Nephron (organoid): Measurements from ENCODE around the gene GRIN3B.

Experiments used
- H3K27ac Mint-ChIP-seq, 3 experiments: 2 replicates each; pipeline ENCODE4 v1.8.0; 2020; ENCODE audit warnings: mixed read lengths in 3 of 3, mild to moderate bottlenecking in 2 of 3, moderate library complexity in 1 of 3
- H3K27me3 Mint-ChIP-seq: 2 replicates; pipeline ENCODE4 v1.8.0; 2021; ENCODE audit warnings: low read depth, mild to moderate bottlenecking, moderate library complexity, mixed read lengths
- H3K36me3 Mint-ChIP-seq: 2 replicates; pipeline ENCODE4 v1.8.0; 2020; ENCODE audit warnings: low read depth, mixed read lengths
- H3K4me1 Mint-ChIP-seq: 2 replicates; pipeline ENCODE4 v1.8.0; 2020; ENCODE audit warnings: mixed read lengths
- H3K4me3 Mint-ChIP-seq, 3 experiments: 2 replicates each; pipeline ENCODE4 v1.8.0; 2020; ENCODE audit warnings: mild to moderate bottlenecking in 3 of 3, mixed read lengths in 3 of 3, moderate library complexity in 2 of 3
- H3K9me3 Mint-ChIP-seq: 2 replicates; pipeline ENCODE4 v1.8.0; 2020; ENCODE audit warnings: mixed read lengths
- CTCF ChIP-seq, 3 experiments: fragments of 200-600 bp; sonication (generic); IDR thresholded peaks; one replicate each; pipeline ENCODE4 v1.5.0; 2021; ENCODE audit warnings: antibody characterized with exemption in 3 of 3; ENCODE audit not compliant: unreplicated experiment in 3 of 3

GRIN3B gene

DNA sequence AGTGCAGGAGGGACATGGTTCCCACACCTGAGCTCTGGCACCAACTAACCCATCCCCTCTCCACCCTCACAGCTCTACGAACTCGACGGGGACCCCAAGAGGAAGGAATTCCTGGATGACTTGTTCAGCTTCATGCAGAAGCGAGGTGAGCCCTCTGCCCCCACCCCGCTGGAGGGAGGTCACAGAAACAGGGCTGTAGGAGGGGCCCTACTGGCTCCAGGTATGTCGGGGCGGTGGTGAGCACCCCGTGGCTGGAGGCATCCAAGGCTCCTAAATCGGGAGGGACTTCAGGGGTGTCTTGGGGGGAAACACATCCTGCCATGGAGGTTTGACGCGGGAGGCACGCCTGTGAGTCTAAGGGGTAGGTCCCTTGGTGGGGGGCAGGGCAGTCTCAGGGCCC, 40.2 kb upstream of the GRIN3B start:
- TF ChIP-seq CTCF (IDR thresholded peaks at IDR 0.05; ENCODE audit: unreplicated experiment in 3 of 3), result no peak
- peaks cover 35% of the 10 kb centered on the region for H3K36me3 Mint-ChIP-seq
- H3K9me3 Mint-ChIP-seq, result no peaks in the 10 kb centered on the region
- peak overlapping the region in 2 of 3 experiments; percentile 29 to 54 for H3K27ac Mint-ChIP-seq
- peak overlapping the region in 1 of 3 experiments; percentile 16 for H3K4me3 Mint-ChIP-seq
- H3K4me1 Mint-ChIP-seq, result peaks cover 15% of the 10 kb centered on the region
- no peaks in the 10 kb centered on the region for H3K27me3 Mint-ChIP-seq

- H3K27me3 Mint-ChIP-seq, result no peaks in the 10 kb centered on the region
- TF ChIP-seq CTCF (IDR thresholded peaks at IDR 0.05; ENCODE audit: unreplicated experiment in 3 of 3), result no peak
- H3K9me3 Mint-ChIP-seq, result no peaks in the 10 kb centered on the region
- H3K36me3 Mint-ChIP-seq, result peaks cover 40% of the 10 kb centered on the region
- peak overlapping the region in 1 of 3 experiments; percentile 52 for H3K27ac Mint-ChIP-seq
- H3K4me1 Mint-ChIP-seq, result peaks cover 15% of the 10 kb centered on the region
- H3K4me3 Mint-ChIP-seq, result peak overlapping the region in 1 of 3 experiments; percentile 25
Observed at GRCh38 chr19:960601-960938, 39.6 kb upstream of the GRIN3B start.

DNA sequence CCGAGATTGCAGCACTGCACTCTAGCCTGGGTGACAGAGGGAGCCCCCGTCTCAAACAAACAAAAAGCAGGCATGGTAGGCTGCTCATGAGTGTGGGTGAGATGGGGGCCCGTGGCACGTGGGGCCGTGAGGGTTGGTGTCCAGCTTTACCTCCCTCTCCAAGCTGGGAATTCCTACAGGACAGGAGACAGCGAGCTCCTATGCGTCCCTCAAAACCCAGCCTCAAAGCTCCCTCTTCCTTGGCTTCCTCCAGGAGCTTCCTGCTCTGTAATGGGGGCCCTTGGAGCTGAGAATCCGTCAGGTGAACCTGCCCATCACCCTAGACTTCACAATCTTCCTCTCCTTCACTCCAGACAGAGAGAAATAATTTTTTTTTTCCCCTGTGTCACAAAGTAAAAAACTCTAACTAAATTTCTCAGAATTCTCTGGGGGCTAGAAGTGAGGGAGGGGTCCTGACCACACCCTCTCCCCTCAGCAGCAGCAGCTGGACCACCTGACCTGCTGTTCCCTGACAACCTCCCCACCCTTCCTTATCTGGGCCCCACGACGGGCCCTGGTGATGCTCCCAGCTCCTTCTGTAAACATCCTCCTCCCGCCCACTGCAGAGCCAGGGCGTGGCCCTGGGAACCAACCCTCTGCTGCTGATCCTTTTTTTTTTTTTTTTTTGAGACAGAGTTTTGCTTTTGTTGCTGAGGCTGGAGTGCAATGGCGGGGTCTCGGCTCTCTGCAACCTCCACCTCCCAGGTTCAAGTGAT, 38.2 kb upstream of the GRIN3B start:
- peaks cover 55% of the 10 kb centered on the region for H3K36me3 Mint-ChIP-seq

GRCh38 chr19:962683-963400, 37.4 kb upstream of the GRIN3B start:
- Mint-ChIP-seq H3K27me3 (no peaks in the 10 kb centered on the region), H3K36me3 (peaks cover 62% of the 10 kb centered on the region), H3K4me1 (peaks cover 5% of the 10 kb centered on the region), H3K9me3 (no peaks in the 10 kb centered on the region), H3K4me3 (peak overlapping the region in 2 of 3 experiments; percentile 5 to 22), H3K27ac (peak overlapping the region; percentile 44 to 97 (median 92))
- no peak for TF ChIP-seq CTCF (IDR thresholded peaks at IDR 0.05; ENCODE audit: unreplicated experiment in 3 of 3)

More for the DNA sequence above, 38.2 kb upstream of the GRIN3B start:
- H3K4me1 Mint-ChIP-seq, result peaks cover 9% of the 10 kb centered on the region
- no peaks in the 10 kb centered on the region for H3K9me3 Mint-ChIP-seq
- no peak for TF ChIP-seq CTCF (IDR thresholded peaks at IDR 0.05; ENCODE audit: unreplicated experiment in 3 of 3)
- no peaks in the 10 kb centered on the region for H3K27me3 Mint-ChIP-seq
- peak overlapping the region; percentile 79 to 97 (median 96) for H3K27ac Mint-ChIP-seq
- peak overlapping the region in 2 of 3 experiments; percentile 46 to 47 for H3K4me3 Mint-ChIP-seq

DNA sequence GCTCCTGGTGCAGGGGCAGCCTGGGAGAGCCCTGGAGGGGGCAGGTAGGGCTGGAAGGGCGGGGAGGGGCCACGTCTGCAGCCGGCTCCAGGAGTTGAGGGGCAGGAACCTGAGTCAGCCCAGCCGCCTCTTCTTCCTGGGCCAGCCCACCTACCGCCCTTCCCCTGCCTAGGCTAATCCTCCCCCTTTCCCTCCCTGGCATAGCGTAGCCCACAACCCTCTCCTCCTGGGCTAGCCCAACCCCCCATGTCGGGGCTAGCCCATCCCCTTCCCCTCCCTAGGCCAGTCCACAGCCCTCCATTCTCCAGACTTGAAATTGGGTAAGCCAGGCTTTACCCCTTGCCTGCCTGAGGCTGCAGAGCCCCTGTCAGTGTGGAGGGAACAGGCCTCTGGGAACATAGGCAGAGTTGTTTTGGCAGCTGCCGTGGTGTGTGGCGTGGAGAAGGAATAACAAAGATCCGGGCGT, 36.7 kb upstream of the GRIN3B start:
- H3K36me3 Mint-ChIP-seq, result peaks cover 67% of the 10 kb centered on the region
- H3K27ac Mint-ChIP-seq, result peak overlapping the region; percentile 44 to 94 (median 92)
- no peak for TF ChIP-seq CTCF (IDR thresholded peaks at IDR 0.05; ENCODE audit: unreplicated experiment in 3 of 3)
- no peaks in the 10 kb centered on the region for H3K9me3 Mint-ChIP-seq
- H3K4me3 Mint-ChIP-seq, result peak overlapping the region in 2 of 3 experiments; percentile 5 to 22
- H3K4me1 Mint-ChIP-seq, result peaks cover 5% of the 10 kb centered on the region
- H3K27me3 Mint-ChIP-seq, result no peaks in the 10 kb centered on the region
